Measurements from ENCODE around the gene CTNNA2.

Gene CTNNA2

GRCh38 chr2:79916285-79916684, 403.4 kb downstream of the CTNNA2 start:
- DNase-seq (ENCODE audit: low read depth in 2 of 2, low spot score in 1 of 2): no peak

DNA sequence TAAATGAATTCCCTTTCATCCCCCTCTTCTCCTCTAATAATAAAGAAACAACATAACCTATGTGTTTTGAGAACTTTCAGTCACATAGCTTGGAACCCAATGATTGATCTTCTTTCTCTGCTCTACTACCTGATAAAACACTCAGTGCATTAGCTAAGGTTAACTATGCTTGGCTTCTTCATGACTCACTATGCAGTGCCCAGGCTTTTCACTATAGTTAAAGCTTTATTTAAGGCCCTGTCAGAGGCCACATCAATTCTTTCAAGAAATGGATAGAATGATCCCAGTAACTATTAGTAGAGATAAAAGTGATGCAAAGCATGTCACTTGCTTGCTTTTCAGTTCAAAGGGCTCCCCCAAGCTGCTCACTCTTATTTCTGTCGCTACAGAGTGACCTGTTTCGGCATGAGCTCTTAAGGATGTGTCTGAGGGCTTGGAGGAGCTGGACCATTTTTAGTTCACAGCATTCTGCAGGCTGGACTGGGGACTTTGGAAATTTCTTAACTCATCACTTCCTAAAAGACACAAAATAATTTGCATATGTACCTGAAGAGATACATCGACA, 407.7 kb downstream of the CTNNA2 start:
- no peak for DNase-seq (ENCODE audit: low read depth in 2 of 2, low spot score in 1 of 2)

- DNase-seq (ENCODE audit: low read depth in 2 of 2, low spot score in 1 of 2): no peak
Measured at GRCh38 chr2:79929624-79930023, 416.8 kb downstream of the CTNNA2 start.

GRCh38 chr2:79935046-79935732, 422.3 kb downstream of the CTNNA2 start:
- no peak for DNase-seq (ENCODE audit: low read depth in 2 of 2, low spot score in 1 of 2)

- no peak for DNase-seq (ENCODE audit: low read depth in 2 of 2, low spot score in 1 of 2)
Measured at GRCh38 chr2:79935771-79936657, 423.2 kb downstream of the CTNNA2 start.

DNA sequence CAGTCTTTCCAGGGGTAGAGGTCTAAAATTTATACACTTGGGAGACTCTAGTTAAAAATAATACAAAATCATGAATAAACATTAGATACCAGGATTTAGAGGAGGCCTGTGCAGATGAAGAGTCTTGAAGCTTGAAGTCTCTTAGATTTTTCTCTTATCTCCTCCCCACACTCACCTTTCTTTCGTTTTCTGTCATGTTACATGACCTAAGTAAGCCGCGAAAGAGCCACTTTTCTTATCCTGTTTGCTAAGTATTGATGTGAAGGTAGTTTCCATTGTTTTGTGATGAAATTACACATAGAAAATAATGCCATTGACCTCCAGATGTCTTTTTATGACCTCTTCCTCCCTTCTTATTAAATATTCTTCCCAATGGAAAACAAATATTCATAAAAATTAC, 423.9 kb downstream of the CTNNA2 start:
- no peak for DNase-seq (ENCODE audit: low read depth in 2 of 2, low spot score in 1 of 2)

- DNase-seq (ENCODE audit: low read depth in 2 of 2, low spot score in 1 of 2): no peak
Measured at GRCh38 chr2:79938648-79939047, 425.8 kb downstream of the CTNNA2 start.

GRCh38 chr2:79940364-79940763, 427.5 kb downstream of the CTNNA2 start:
- no peak for DNase-seq (ENCODE audit: low read depth in 2 of 2, low spot score in 1 of 2)

GRCh38 chr2:79941179-79941578, 428.3 kb downstream of the CTNNA2 start:
- no peak for DNase-seq (ENCODE audit: low read depth in 2 of 2, low spot score in 1 of 2)

GRCh38 chr2:79944205-79944604, 431.4 kb downstream of the CTNNA2 start:
- DNase-seq (ENCODE audit: low read depth in 2 of 2, low spot score in 1 of 2): no peak

GRCh38 chr2:79945653-79946445, 433.0 kb downstream of the CTNNA2 start:
- no peak for DNase-seq (ENCODE audit: low read depth in 2 of 2, low spot score in 1 of 2)

DNA sequence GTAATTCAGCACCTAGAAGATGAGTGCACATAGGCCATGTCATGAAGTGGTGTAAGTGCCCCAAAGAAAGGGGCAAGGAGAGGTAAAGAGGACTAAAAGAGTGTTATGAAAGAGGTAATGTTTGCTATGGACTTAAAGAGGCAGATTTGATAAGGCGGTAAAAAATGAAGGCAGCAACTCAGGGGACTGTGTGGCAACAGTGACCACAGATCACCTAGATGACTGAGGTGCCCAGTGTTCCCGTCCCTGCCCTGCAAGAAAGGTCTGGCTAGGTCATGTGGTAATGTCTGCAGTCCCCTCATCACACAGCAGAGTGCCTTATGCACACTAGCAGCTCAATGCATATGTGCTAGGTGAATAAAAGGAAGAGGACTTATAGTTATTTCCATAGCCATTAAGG, 434.9 kb downstream of the CTNNA2 start:
- no peak for DNase-seq (ENCODE audit: low read depth in 2 of 2, low spot score in 1 of 2)

GRCh38 chr2:79950526-79950925, 437.7 kb downstream of the CTNNA2 start:
- no peak for DNase-seq (ENCODE audit: low read depth in 2 of 2, low spot score in 1 of 2)

- DNase-seq (ENCODE audit: low read depth in 2 of 2, low spot score in 1 of 2): no peak
Measured at GRCh38 chr2:79952616-79953015, 439.8 kb downstream of the CTNNA2 start.

- no peak for DNase-seq (ENCODE audit: low read depth in 2 of 2, low spot score in 1 of 2)
Measured at GRCh38 chr2:79960035-79960434, 447.2 kb downstream of the CTNNA2 start.

GRCh38 chr2:79960519-79960918, 447.7 kb downstream of the CTNNA2 start:
- no peak for DNase-seq (ENCODE audit: low read depth in 2 of 2, low spot score in 1 of 2)

DNA sequence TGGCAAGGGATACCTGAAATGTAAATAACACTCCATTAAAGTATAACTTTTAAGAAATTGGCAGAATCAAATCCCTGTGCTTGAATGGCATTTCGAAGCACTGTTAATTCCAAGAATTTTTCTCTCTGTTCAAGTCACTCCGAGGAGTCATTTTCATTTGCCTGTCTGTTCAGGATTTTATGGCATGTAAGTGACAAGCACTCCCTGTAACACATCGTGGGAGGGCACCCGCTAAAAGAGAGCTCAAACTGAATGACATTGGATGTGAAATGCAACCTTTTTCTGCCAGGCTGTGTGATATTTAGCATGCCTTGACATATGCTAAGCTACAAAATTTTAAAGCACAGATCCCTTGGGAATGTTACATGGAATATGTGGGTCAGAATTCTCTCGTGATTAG, 452.1 kb downstream of the CTNNA2 start:
- no peak for DNase-seq (ENCODE audit: low read depth in 2 of 2, low spot score in 1 of 2)

DNA sequence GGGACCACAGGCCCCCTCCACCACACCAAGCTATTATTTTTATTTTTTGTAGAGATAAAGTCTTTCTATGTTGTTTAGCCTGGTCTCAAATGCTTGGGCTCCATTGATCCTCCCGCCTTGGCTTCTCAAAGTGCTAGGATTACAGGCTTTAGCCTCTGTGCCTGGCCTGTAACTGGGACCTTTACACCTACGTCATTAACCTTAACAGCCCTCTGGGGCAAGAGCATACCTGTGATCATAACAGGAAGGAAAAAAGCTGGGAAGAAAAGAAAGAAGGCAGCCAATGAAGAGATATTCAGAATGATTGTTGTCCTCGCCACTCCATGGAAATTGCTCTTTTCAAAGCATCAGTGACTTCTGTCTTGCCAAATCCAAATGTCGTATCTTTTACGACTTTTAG, 453.5 kb downstream of the CTNNA2 start:
- no peak for DNase-seq (ENCODE audit: low read depth in 2 of 2, low spot score in 1 of 2)

DNA sequence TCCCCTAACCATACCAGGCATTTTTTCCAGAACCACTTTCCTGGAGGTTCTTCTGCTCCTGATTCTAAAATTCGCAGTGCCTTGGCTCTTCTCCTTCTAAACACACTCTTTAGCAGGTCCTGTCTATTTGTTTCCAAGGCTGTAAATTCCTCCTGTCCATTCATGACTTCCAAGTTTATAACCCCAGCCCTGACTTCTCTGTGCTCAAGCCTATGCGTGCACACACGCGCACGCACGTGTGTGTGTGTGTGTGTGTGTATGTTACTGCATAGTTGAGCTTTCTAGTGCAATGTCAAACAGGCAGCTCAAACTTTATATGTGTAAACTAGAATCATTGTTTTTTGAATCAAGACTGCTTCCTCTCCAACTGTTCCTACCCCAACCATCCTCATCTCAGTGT, 454.0 kb downstream of the CTNNA2 start:
- no peak for DNase-seq (ENCODE audit: low read depth in 2 of 2, low spot score in 1 of 2)

- no peak for DNase-seq (ENCODE audit: low read depth in 2 of 2, low spot score in 1 of 2)
Measured at GRCh38 chr2:79971807-79972206, 459.0 kb downstream of the CTNNA2 start.

GRCh38 chr2:79972661-79973060, 459.8 kb downstream of the CTNNA2 start:
- no peak for DNase-seq (ENCODE audit: low read depth in 2 of 2, low spot score in 1 of 2)
